NCI-H2171 treated with DMSO at 0.1 percent for 48 hours (cell line): Measurements from ENCODE around the gene TMIGD3.
A peak's percentile ranks its signal among the peaks of the same experiment; 100 is the strongest.

Experiments used
- DNase-seq: peaks from one replicate; lab custom pipeline; 2025; lab: John Stamatoyannopoulos, UW

Gene TMIGD3

DNA sequence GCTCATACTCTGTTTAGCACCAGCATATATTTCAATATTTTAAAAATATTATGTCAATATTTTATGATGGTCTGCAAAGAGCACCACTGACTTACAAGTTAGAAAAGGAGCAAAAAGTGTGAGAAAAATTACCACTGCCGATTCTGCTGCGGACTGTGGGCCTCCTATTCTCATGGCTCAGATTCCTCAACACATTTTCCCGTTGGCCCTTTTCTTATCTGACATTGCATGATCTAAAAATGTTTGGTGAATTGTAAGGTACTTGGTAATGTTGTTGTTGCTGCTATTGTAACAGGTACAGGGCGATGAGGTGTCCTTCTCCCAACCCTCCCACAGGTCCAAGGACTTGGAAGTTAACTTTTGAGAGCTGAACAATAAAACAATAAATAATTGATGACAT, 28.9 kb downstream of the TMIGD3 start:
- no peak for DNase-seq

DNA sequence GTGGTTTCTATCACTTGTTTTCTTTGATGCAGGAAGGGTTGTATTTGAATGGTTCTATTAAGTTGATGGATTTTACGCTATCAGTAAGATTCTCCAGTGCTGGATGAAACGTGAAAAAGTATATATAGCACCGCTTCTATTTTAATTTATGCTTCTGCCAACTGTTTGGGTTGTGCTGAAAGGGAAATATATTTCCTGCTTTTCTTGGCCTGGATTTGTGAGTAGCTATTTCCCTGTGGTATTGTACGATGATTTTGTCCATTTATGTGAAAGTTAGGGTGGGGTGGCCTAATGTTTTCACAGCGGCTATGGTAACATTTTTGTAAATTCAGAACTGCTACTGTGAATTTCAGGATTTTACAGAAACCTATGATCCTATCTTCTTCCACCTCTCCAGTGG, 29.3 kb downstream of the TMIGD3 start:
- DNase-seq: no peak

DNA sequence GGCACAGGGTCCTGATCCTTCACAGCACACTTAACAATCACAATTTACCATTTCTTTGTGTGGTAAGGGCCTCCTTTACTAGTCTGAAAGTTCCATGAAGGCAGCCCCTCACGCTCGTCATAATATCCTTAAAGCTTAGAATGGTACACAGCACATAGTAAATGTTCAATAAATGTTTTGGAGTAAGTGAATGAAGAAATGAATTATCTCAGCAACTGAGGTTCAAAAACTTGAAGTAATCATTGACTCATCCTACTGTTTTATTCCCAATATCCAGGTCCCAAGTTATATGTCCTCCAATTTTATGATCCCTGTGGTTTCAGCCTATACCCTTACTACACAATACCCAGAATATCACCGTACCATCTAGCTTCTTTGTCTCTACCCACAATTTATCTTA, 31.9 kb downstream of the TMIGD3 start:
- no peak for DNase-seq

DNA sequence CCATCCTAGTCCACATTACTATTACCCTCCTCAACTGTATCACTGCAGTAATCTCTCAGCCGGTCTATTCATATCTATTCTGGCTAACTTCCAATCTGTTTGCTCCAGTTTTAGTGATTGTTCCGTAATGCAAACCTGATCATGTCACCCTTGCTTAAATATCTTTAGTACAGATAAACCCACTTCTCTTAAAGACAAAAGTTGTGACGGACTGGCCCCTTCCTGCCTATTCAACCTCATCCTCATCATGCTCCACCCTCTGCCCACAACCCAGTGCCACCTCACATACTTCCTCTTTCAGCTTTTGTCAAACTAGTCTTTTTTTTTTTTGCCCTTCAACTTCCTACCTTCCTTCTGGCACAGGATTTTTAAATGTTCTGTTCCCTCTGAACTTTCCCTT, 32.4 kb downstream of the TMIGD3 start:
- no peak for DNase-seq

DNA sequence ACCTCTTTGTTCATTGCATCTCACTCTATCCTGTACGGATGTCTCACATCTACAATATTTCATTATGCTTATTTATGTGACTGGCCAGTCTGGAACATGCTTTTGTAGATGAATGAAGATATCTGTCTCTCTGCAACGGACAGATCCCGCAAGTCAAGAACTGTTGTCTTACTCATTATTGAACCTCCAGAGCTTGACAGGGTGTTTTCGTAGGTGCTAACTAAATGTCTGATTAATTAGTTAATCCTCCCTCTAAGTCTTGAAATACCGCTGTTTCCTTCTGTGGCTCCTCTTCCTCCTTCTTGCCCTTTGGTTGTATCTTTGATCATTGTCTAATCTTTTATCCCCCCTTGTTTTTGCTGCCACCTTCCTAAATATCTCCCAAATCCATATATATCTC, 32.8 kb downstream of the TMIGD3 start:
- DNase-seq: no peak

DNA sequence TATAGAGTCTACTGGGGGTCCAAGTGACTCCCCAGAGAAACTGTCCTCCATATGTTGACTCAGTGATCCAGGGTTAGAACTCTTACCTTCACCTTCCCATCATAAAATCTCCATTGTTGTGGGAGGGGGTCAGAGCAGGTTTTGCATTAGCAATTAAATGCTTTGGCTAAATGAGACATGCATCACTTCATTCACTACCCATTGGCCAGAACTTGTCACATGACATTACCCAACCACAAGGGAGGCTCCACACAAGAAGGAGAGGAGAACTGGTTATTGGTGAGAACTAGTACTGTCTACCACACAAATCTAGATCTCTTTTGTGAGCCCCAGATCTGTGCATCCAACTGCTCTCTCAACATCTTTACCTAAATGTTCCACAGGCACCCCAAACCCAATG, 33.9 kb downstream of the TMIGD3 start:
- no peak for DNase-seq

DNA sequence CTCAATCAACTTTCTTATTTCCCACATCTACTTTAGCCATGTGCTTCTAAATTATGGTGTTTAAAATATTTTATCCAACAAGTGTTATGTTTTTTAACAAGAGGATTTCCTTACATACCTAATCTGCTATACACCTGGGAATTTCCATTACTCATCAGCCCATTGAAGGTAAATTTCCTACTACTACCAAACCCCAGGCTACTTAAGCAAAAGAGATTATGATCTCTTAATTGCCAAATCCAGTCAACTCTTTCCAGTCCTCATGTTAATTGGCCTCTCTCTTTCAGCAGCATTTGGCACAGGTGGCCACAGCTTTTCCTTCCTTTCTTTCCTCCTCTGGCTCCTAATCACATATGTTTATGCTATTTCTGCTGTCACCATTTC, 34.7 kb downstream of the TMIGD3 start:
- peak; percentile 36 for DNase-seq

DNA sequence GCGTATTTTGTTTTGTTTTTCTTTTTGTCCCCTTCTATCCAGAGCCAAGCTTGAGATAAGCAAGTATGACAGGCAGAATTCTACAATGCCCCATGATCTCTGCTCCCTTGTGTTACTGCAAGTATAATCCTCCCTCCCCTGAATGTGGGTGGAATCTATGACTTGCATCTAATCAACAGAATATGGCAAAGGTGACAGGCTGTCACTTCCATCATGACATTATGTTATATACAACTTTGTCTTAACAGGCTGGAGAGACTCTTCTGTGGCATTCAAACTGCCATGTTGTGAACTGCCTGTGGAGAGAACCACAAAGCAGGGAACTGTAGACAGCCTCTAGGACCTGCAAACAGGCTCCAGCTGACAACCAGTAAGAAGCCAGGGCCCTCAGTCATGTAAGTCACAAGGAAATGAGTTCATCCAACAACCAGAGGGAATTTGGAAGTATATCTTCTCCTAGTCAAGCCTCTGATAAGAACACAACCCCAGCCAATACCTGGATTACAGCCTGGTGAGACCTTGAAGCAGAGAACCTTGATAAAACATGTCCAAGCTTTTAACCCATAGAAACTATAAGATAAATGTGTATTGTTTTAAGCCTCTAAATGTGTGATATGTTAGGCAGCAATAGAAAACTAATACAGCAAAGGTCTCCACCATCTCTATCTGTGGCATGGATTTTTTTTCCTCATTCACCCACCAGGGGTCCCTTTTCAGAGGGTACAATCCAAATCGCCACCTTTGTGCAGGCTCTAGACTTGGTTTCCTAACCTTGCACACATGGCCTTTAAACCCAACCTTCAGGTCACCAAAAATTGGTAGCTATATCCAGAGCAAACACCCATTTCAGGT, 35.3 kb downstream of the TMIGD3 start:
- no peak for DNase-seq

DNA sequence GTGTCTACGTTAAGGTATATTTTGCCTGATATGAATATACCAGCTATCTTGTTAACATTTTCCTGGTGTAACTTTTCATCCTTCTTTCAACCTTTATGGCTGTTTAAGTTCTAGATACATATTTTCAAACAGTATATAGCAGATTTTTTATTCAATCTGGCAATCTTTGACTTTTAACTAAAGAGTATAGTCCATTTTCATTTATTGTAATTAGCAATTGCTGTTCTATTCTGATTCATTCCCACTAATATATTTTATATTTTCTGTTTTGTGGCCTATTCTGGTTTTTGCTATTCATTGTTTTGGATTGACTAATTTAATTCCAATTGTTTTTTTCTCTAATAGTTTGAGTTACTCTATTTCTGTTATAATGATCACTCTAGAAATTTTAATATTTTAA, 37.0 kb downstream of the TMIGD3 start:
- no peak for DNase-seq

DNA sequence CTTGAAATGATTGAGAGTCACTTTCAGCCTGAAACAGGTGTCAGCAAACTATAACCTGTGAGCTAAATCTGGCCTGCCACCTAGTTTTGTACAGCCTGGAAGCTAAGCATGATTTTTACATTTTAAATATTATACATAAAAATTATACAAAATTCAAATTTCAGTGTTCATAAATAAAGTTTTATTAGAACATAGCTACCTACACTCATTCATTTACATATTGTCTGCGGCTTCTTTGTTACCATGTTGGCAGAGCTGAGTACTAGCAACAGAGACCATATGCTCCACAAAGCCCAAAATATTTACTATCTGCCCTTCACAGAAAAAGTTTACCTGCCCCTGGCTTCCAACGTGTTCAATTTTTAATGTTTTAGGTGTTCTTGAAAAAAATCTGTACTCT, 37.7 kb downstream of the TMIGD3 start:
- DNase-seq: no peak

DNA sequence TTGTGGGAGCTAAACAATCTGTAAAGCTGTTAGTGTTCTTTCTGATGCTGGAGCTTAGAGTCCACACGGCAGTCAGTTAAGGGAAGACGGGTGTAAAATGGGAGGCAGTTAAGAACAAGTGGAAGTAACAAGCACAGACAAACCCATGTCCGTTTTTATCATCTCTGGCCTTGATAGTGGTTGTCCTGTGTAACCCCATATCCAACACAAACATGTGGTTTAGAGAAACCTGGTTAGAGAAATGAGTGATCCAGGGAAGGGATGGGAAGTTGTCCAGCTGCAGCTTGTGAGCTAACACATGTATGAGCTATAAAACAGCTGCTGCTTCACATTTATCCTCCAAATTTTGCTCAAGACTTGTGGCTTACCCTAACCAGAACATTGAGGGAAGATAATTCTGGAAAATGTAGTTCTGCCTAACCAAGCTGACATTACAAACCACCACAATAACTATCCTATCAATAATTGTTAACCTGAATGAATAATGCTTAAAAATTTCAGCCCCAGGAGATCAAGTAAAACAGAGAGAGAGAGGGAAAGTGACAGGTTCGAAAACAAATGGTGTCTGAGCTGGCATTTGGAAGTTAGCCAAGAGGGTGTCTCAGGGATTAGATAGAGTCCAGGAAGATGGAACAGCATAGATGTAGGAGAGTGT, 40.3 kb downstream of the TMIGD3 start:
- DNase-seq: peak; percentile 33

DNA sequence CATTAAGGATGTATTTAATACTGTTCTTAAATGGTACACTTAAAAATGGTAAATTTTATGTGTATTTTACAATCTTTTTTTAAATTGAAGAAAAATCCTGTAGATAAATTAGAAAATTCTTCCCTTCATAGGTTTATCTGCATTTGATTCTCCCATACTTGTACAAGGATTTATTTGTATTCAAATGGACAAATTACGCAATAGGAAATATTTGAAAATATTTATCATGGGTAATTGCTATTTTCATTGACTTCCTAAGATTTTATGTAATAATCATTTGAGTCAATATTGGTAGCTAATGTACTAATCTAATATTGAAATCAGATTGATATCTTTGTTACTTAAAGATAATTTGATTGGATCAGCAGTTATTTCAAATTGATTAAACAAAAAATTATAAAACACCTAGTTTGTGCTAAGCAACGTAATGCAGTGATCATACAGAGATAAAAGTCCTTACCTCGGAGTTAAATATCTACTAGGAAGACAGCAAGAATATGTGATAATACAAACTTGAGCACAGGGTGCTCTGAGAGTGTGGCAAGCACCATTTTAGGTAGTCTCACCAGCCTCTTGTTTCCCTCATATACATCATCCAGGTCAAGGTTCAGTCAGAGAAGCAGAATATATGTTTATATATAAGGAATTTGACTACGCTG, 40.9 kb downstream of the TMIGD3 start:
- DNase-seq: no peak

DNA sequence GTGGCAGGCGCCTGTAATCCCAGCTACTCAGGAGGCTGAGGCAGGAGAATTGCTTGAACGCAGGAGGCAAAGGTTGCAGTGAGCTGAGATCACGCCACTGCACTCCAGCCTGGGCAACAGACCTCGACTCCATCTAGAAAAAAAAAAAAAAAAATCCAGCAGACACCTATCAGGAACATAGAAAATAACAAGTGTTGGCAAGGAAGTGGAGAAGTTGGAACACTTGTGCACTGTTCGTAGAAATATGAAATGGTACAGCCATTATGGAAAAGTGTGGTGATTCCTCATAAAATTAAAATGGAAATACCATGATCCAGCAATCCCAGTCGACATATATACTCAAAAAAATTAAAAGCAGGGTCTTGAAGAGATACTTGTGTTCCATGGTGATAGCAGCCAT, 41.7 kb downstream of the TMIGD3 start:
- DNase-seq: no peak

DNA sequence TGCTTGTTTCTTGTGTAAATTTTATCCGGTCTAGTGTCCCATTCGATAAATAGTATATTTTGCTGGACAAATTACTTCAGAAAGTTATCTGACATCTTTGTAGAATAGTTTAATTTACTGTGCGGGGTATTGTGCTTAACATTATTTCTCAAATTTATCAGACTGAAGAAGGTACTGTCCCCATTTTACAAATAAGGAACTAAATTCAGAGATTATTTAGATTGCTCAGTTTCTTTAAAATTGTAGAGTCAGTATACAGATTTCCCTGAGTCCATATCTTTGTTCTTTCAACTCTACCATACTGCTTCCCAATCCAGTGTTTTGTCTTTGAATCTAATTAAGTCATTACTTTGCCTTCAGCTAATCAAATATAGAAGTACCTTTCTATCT, 47.8 kb downstream of the TMIGD3 start:
- DNase-seq: no peak

DNA sequence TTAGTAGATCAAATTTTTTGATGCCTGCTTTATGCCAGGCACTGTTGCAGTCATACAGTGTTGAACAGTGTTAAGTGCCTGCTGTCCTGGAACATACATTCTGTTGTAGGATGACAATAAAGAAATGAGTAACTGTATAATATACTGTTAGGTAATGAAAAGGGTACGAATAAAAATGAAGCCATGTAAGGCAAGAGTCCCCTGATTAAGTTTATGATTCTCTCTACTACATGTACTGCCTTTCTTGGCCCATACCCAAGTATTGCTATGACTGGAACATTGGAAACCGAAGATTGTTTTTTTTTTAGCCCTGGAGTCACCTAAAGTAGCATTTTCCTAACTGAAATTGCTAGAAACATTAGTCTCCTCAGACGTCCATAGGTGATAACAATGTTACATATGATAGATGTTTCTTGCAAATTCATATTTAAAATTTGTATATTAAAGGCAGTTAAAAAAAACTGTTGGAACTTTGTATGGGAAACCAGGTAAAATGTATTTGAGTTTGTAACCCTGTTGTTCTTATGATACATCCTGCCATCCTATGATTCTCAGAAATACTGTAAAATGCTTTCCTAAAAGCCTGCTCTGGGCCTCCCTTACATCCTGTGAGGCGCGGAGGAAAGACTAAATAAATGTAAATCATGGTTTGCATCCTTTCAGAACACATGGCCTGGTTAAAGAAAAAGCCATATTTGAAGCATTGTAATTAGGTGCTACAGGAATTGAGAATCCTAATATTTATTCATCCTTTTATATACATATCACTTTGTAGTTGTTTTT, 48.4 kb downstream of the TMIGD3 start:
- DNase-seq: no peak

DNA sequence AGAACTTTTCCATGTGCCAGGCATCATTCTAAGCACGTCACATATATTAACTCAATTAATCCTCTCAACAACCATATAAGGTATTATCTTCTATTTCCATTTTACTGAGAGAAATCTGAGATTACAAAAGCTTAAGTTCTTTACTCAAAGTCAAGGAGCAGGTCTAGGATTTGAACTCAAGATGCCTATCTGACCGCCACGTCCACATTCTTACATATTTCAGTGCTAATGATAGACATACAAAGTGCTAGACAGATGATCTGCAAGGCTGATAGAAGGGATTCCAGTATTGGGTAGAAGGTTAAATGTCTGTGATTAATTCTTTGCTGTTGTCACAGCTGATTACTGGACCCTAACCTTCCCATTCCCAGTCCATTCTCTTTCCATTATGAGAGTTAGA, 49.7 kb downstream of the TMIGD3 start:
- no peak for DNase-seq

DNA sequence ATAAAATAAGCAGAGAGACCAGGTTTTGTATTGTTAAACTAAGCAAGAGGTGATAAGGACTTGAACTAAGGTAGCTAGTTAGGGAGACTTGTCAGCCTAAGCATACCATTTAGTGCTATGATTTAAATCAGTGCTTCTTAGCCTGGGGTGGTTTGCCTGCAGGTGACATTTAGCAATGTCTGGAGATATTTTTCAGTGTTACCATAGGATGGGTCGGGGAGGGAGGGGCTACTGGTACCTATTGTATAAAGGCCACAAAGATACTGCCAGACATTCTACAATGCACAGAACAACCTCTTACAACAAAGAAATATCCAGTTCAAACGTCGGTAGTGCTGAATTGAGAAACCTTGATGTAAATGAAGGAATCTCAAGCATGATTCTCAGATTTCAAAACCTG, 50.9 kb downstream of the TMIGD3 start:
- no peak for DNase-seq

DNA sequence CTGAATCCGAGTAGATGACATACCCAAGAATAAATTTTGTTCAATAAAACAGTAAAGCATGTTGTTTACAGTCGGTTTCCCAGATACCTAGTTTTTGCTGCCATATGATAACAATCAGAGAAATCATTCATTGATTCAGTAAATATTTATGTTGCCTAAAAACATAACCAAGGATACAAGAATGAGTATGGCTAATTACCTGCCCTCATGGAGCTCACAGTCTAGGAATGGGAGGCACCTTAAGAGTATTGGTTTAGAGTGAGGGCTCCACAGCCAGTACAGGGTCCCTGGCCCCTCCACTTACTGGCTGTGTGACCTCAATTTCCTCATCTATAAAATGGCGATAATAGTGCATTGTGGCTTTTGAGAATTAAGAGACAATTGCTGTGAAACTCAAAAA, 53.2 kb downstream of the TMIGD3 start:
- no peak for DNase-seq

DNA sequence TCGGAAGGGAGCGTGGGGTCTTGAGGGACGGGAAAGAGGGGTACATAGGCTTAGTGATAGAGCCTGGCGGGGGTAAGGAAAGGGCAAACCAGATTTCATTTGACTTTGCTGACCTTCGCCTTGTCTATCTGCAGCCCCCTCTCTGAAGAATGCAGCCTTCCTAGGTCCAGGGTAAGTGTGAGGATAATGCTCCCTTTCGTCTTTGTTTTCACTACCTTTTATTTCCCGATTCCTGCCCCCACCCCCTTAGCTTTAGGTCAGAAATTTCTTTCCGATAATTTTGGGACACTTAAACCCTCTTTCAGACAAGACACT, 53.8 kb downstream of the TMIGD3 start:
- no peak for DNase-seq

DNA sequence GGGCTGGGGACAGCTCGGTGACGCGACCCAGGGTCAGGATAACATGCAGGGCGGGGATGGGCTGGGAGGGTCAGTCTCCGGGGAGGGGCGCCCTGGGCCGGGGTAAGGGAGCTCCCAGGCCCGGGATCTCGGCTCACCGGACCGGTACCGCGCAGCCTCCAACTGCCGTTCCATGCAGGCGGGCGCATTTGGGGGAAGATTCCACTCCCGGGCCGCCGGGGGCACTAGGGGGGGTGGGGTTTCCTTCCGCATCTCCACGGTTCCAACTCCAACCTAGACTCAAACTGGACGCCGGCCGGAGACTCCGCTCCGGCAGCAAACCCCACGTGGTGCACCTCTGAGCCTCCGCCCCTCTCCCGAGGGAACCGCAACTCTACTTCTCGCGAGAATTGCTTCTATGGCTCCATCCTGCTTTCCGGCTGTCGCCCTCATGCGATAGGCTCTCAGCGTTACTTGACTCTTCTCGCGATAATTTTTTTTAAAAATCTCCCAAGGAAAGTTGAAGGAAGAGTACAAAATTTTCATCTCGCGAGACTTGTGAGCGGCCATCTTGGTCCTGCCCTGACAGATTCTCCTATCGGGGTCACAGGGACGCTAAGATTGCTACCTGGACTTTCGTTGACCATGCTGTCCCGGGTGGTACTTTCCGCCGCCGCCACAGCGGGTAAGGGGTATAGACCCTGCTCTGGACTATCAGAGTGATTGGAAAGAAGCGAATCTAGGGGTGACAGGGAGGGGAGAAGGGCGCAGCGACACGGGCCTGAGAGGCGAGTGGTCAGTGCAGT, 54.3 kb downstream of the TMIGD3 start, which contains the start of the genes ATP5PB and WDR77:
ATP5PB (plus strand) TSS at position 547 of the 785 bp plus-strand sequence; CDS start at position 625, 78 bp downstream.
WDR77 (minus strand) TSS at position 339 of the 785 bp plus-strand sequence; CDS start at position 252, 87 bp downstream.
- DNase-seq: peak; percentile 99

DNA sequence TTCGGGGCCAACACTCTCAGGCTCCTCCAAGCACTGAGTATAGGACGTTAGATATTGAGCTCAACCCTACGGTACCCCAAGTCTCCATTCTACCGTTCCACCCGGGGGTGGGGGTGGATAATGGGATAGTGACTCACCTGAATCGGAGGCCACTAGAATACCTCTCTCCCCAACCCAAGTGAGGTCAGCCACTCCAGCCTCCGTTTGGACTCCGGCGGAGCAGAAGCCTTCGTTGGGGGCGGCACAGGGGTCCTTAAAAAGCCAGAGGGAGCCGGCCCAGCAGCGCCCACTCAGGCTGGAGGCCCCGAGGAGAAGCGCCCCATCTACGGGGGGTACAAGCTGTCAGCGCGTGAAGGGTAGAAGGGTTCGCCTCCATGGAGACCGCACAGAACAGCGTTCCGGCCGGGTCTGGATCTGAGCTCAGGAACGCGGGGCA, 54.9 kb downstream of the TMIGD3 start:
- DNase-seq: no peak
